ENCODE measurements around the gene UNC13D.

- TF ChIP-seq CTCF (IDR thresholded peaks at IDR 0.05) (no peak), POLR2AphosphoS5 (IDR thresholded peaks at IDR 0.05) (no peak)
Observed at GRCh38 chr17:75824666-75825065, 19.5 kb downstream of the UNC13D start.
